CD4-positive, alpha-beta T cell treated with Interleukin-15 for 1 hour (primary cell): ENCODE data around the gene DMRTA1.
"Not testable (repeated sequence)": the region's sequence is repeated elsewhere in the genome, so short reads cannot be mapped to it uniquely, and the experiment has no call there.

Experiments
- DNase-seq: peaks from one replicate; pipeline ENCODE4 v3.0.0-alpha.2; 2020

Gene DMRTA1

GRCh38 chr9:22446589-22446949, at the start of gene DMRTA1:
TSS of gene DMRTA1 (plus strand) at chr9:22446824. CDS start at chr9:22447066, 242 bp downstream.
- no peak for DNase-seq

GRCh38 chr9:22401671-22402070, 45.0 kb upstream of the DMRTA1 start:
- DNase-seq = no peak

- no peak for DNase-seq
Observed at GRCh38 chr9:22405869-22406659, 40.6 kb upstream of the DMRTA1 start.

- DNase-seq = no peak
Observed at GRCh38 chr9:22413884-22414283, 32.7 kb upstream of the DMRTA1 start.

GRCh38 chr9:22415941-22416691, 30.5 kb upstream of the DMRTA1 start:
- no peak for DNase-seq

- DNase-seq = no peak
Observed at GRCh38 chr9:22416692-22417060, 29.9 kb upstream of the DMRTA1 start.

- no peak for DNase-seq
Observed at GRCh38 chr9:22423566-22423965, 23.1 kb upstream of the DMRTA1 start.

GRCh38 chr9:22424616-22425015, 22.0 kb upstream of the DMRTA1 start:
- DNase-seq = no peak

- no peak for DNase-seq
Observed at GRCh38 chr9:22425551-22425950, 21.1 kb upstream of the DMRTA1 start.

GRCh38 chr9:22427226-22427880, 19.3 kb upstream of the DMRTA1 start:
- DNase-seq = no peak

- DNase-seq = no peak
Observed at GRCh38 chr9:22433691-22434090, 12.9 kb upstream of the DMRTA1 start.

GRCh38 chr9:22435252-22435651, 11.4 kb upstream of the DMRTA1 start:
- DNase-seq = not testable (repeated sequence)

GRCh38 chr9:22437461-22438067, 9.1 kb upstream of the DMRTA1 start:
- DNase-seq = not testable (repeated sequence)

GRCh38 chr9:22440841-22441240, 5.8 kb upstream of the DMRTA1 start:
- no peak for DNase-seq

- DNase-seq = no peak
Observed at GRCh38 chr9:22446950-22447617, 460 bp downstream of the DMRTA1 start.

GRCh38 chr9:22447618-22448305, 1.1 kb downstream of the DMRTA1 start:
- DNase-seq = no peak

GRCh38 chr9:22449719-22450118, 3.1 kb downstream of the DMRTA1 start:
- DNase-seq = no peak

- DNase-seq = no peak
Observed at GRCh38 chr9:22452415-22453010, 5.9 kb downstream of the DMRTA1 start.

GRCh38 chr9:22454016-22454415, 7.4 kb downstream of the DMRTA1 start:
- DNase-seq = no peak

- no peak for DNase-seq
Observed at GRCh38 chr9:22455181-22455580, 8.6 kb downstream of the DMRTA1 start.

- DNase-seq = no peak
Observed at GRCh38 chr9:22457448-22457847, 10.8 kb downstream of the DMRTA1 start.

- DNase-seq = no peak
Observed at GRCh38 chr9:22463205-22463604, 16.6 kb downstream of the DMRTA1 start.
